ENCODE results near the gene HRH2.
"Not testable (repeated sequence)": the region's sequence is repeated elsewhere in the genome, so short reads cannot be mapped to it uniquely, and the experiment has no call there.

HRH2 gene

GRCh38 chr5:175735701-175736100 is 77.8 kb downstream of the HRH2 start:
- no peak for DNase-seq (ENCODE audit: low read depth in 2 of 2, low spot score in 1 of 2)

DNA sequence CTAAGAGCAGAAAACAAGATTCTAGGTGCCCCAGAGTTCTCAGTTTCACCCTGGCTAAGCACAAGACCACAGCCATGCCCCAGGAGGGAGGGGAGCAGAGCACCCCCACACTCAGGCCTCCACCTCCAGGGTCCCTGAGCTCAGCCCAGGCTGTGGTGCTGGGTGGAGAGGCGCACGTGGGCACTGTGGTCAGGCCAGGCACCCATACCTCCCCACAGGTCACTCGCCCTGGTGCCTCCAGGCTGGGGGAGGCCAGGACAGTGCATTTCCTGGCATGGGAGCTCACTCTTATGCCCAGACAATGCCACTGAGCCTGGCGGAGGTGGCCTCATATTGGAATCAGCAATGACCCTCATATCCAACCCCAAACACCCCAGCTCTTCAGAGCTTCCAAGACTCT is 78.8 kb downstream of the HRH2 start:
- no peak for DNase-seq (ENCODE audit: low read depth in 2 of 2, low spot score in 1 of 2)

- DNase-seq (ENCODE audit: low read depth in 2 of 2, low spot score in 1 of 2), result no peak
These were observed 79.6 kb downstream of the HRH2 start for GRCh38 chr5:175737481-175737880.

DNA sequence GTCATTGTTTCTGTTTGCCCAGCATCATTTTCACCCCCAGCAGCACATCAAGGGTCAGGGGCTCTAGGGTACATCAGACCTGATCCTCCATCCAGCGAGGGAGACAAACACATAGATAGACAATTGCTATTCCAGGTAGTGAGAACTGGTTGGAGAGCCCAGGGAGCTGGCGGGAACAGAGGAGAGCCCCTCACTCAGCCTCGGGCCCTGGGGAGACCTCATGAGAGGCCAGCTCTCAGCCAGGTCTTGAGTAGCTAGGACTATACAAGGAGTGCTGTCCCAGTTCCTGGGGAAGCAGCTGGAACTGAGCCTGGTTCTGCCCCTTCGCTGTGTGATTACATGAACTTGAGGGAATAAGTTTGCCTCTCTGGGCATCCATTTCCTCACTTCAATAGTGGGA is 80.3 kb downstream of the HRH2 start:
- DNase-seq (ENCODE audit: low read depth in 2 of 2, low spot score in 1 of 2), result no peak

GRCh38 chr5:175738602-175739133 is 80.8 kb downstream of the HRH2 start:
- DNase-seq (ENCODE audit: low read depth in 2 of 2, low spot score in 1 of 2), result no peak

GRCh38 chr5:175740014-175740413 is 82.1 kb downstream of the HRH2 start:
- no peak for DNase-seq (ENCODE audit: low read depth in 2 of 2, low spot score in 1 of 2)

- DNase-seq (ENCODE audit: low read depth in 2 of 2, low spot score in 1 of 2), result no peak
These were observed 83.7 kb downstream of the HRH2 start for GRCh38 chr5:175741556-175741955.

- no peak for DNase-seq (ENCODE audit: low read depth in 2 of 2, low spot score in 1 of 2)
These were observed 84.6 kb downstream of the HRH2 start for GRCh38 chr5:175742290-175742994.

GRCh38 chr5:175743676-175744210 is 85.9 kb downstream of the HRH2 start:
- no peak for DNase-seq (ENCODE audit: low read depth in 2 of 2, low spot score in 1 of 2)

DNA sequence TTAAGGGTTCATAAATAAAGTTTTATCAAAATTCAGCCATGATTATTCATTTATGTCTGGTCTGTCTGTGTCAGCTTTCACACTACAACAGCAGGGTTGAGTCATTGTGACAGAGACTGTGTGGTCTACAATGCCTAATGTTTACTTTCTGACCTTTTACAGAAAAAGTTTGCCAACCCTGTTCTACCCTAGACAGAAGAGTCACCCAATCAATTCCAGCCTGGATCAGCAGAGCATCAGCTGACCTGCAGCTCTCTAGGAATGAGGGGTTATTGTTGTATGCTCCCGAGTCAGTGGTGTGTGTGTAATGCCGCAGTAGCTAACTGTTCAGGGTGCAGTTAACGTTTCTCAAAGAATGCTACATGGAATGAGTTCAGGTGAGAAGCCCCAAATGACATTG is 87.3 kb downstream of the HRH2 start:
- no peak for DNase-seq (ENCODE audit: low read depth in 2 of 2, low spot score in 1 of 2)

- no peak for DNase-seq (ENCODE audit: low read depth in 2 of 2, low spot score in 1 of 2)
These were observed 89.0 kb downstream of the HRH2 start for GRCh38 chr5:175746851-175747250.

GRCh38 chr5:175747539-175748060 is 89.7 kb downstream of the HRH2 start:
- no peak for DNase-seq (ENCODE audit: low read depth in 2 of 2, low spot score in 1 of 2)

DNA sequence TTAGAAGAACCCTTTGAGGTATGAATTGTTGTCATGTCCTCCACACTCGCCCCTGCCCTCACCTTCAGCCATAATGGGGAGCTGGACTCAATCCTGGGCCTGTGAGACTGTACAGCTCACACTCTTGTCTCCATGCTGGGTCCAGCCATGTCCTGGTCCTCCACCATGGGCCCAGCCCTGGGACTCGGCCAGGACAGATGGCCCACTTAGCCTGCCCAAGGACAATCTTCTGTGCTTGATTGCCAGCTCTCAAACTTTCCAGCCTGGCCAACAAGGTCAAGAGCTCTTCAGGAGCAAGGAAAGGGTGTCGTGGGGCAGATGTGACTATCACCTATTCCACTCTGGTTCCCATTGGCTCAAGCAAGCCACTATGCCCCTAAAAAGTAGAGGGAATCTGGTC is 90.8 kb downstream of the HRH2 start:
- DNase-seq (ENCODE audit: low read depth in 2 of 2, low spot score in 1 of 2), result no peak

- DNase-seq (ENCODE audit: low read depth in 2 of 2, low spot score in 1 of 2), result no peak
These were observed 91.7 kb downstream of the HRH2 start for GRCh38 chr5:175749591-175749990.

DNA sequence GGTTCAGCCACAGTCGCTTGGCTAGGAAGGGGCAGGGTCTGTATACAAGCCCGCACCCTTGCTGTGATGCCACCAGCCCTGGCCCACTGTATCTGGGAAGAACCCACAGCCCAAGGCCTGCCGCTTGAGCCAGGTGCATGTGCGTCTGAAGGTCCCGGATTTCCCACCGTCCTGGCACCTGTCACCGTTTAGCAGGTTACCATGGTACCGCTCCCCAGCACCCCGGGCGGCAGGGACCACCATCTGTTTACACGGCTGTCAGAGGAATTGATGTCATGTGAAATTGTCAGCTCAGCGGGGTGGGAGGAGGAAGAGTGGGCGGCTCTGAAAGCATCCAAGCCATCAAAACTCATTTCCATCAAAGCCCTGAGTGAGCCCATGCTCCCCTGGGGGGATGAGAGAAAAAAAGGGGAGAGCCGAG is 92.7 kb downstream of the HRH2 start:
- DNase-seq (ENCODE audit: low read depth in 2 of 2, low spot score in 1 of 2), result no peak

GRCh38 chr5:175751369-175751768 is 93.5 kb downstream of the HRH2 start:
- no peak for DNase-seq (ENCODE audit: low read depth in 2 of 2, low spot score in 1 of 2)

DNA sequence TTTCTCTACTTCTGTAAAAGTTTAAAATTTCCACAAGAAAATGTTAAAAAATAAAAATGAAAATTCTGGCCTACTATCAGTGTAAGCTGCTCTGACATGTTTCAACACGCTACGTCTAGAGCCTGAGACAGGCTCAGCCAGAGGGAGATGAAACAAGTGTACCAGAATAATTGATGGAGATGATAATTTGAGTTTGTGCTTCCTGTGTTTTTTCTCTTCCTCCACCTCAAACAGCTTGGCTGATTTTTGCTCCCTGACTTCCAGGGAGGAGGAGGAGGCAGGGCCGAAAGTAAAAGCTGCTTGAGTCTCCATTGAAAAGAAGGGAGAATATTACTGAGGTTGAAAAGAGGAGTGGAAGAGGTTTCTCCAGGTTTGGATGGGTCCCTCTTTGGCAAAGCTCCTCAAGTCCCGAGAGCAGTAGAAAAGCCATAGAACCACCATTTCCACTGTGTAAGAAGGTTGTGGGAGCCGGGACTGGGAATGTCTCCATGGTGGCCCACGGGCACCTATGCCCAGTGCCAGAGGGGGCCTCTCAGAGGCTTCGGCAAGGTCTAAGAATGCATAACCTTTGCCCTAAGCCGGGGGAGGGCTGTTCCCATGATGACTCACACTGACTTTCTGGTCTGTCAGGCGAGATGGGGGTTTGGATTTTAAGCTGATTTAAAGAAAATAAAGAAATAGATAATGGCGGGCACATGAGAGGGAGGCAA is 95.1 kb downstream of the HRH2 start:
- no peak for DNase-seq (ENCODE audit: low read depth in 2 of 2, low spot score in 1 of 2)

GRCh38 chr5:175753536-175754402 is 95.9 kb downstream of the HRH2 start:
- DNase-seq (ENCODE audit: low read depth in 2 of 2, low spot score in 1 of 2), result no peak

DNA sequence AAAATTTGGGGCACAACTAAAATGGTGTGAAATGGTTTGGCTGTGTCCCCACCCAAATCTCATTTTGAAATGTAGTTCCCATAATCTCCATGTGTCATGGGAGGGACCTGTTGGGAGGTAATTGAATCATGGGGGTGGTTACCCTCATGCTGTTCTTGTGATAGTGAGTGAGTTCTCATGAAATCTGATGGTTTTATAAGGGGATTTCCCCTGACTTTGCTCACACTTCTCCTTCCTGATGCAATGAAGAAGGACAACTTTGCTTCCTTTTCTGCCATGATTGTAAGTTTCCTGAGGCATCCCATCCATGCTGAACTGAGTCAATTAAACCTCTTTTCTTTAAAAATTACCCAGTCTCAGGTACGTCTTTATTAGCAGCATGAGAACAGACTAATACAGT is 102.1 kb downstream of the HRH2 start:
- DNase-seq (ENCODE audit: low read depth in 2 of 2, low spot score in 1 of 2), result not testable (repeated sequence)

Data from stimulated activated CD8-positive, alpha-beta memory T cell treated with anti-CD3 and anti-CD28 coated beads, Interleukin-4, amount 100 ng/mL, for 4 hours (primary cell).